Measurements from ENCODE around the gene DTYMK.

DNA sequence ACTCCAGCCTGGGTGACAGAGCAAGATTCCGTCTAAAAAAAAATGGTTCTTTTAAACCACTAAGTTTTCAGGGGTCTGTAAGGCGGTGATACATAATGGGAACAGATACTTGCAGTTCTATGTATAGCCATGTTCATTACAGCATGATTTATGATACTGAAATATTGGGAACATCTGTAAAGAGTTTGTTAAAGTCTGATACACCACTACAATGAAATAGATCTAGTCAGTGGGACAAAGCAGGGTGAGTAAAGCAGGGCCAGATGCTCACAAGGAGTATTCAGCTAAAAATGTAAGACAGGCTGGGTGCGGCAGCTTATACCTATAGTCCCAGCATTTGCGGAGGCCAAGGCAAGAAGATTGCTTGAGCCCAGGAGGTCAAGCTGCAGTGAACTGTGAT, 9.0 kb upstream of the DTYMK start:
- TF ChIP-seq, protein P1, sequence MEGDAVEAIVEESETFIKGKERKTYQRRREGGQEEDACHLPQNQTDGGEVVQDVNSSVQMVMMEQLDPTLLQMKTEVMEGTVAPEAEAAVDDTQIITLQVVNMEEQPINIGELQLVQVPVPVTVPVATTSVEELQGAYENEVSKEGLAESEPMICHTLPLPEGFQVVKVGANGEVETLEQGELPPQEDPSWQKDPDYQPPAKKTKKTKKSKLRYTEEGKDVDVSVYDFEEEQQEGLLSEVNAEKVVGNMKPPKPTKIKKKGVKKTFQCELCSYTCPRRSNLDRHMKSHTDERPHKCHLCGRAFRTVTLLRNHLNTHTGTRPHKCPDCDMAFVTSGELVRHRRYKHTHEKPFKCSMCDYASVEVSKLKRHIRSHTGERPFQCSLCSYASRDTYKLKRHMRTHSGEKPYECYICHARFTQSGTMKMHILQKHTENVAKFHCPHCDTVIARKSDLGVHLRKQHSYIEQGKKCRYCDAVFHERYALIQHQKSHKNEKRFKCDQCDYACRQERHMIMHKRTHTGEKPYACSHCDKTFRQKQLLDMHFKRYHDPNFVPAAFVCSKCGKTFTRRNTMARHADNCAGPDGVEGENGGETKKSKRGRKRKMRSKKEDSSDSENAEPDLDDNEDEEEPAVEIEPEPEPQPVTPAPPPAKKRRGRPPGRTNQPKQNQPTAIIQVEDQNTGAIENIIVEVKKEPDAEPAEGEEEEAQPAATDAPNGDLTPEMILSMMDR (IDR thresholded peaks at IDR 0.05; ENCODE audit: low read depth, low read length): no peak
- no peak for TF ChIP-seq POLR2A (IDR thresholded peaks at IDR 0.05; ENCODE audit: extremely low read depth, insufficient read length)
- TF ChIP-seq, protein P2, sequence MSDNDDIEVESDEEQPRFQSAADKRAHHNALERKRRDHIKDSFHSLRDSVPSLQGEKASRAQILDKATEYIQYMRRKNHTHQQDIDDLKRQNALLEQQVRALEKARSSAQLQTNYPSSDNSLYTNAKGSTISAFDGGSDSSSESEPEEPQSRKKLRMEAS (IDR thresholded peaks at IDR 0.05; ENCODE audit: low read depth, low read length): no peak

All from NB4 (cell line).